ENCODE data around the gene RETREG1. TPM values are rescaled to one million over a fixed set of nuclear protein-coding genes. Genes with fewer than 3 reads are reported as not detected.
"Not testable (repeated sequence)": the region's sequence is repeated elsewhere in the genome, so short reads cannot be mapped to it uniquely, and the experiment has no call there.

RETREG1 gene
- total and polyA plus RNA-seq, 8 donors = 1.9 to 26.0 (median 2.5) TPM

- no peaks in the 10 kb centered on the region for H3K27me3 ChIP-seq
- no peaks in the 10 kb centered on the region for H3K4me1 ChIP-seq
- no peaks in the 10 kb centered on the region for H3K36me3 ChIP-seq
- intact Hi-C loops (cut with DNase I) = no loop called here
- no peak for TF ChIP-seq CTCF (IDR thresholded peaks at IDR 0.05)
- DNase-seq = no peak
- no peak overlapping the region for H3K27ac ChIP-seq
- no peak for ATAC-seq
- H3K9me3 ChIP-seq = no peaks in the 10 kb centered on the region
- no peak overlapping the region for H3K4me3 ChIP-seq
Observed at GRCh38 chr5:16480144-16480543, 136.7 kb downstream of the RETREG1 start.

- Histone ChIP-seq H3K27ac (no peak overlapping the region), H3K4me3 (no peak overlapping the region), H3K4me1 (no peaks in the 10 kb centered on the region), H3K36me3 (no peaks in the 10 kb centered on the region), H3K9me3 (no peaks in the 10 kb centered on the region), H3K27me3 (no peaks in the 10 kb centered on the region)
- no peak for TF ChIP-seq CTCF (IDR thresholded peaks at IDR 0.05)
- DNase-seq (no peak), ATAC-seq (no peak)
- intact Hi-C loops (cut with DNase I) = no loop called here
Observed at GRCh38 chr5:16477541-16477940, 139.3 kb downstream of the RETREG1 start.

DNA sequence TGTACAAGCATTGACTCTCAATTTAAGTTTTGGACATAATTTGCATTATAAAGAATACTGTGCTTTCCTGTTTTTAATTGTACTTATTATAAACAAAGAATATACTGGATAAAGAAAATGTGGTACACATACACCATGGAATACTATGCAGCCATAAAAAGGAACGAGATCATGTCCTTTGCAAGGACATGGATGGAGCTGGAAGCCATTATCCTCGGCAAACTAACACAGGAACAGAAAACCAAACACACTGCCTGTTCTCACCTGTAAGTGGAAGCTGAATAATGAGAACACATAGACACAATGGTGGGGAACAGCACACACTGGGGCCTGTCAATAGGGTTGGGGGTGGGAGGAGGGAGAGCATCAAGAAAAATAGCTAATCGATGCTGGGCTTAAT is 140.4 kb downstream of the RETREG1 start:
- not testable (repeated sequence) for H3K27me3 ChIP-seq

DNA sequence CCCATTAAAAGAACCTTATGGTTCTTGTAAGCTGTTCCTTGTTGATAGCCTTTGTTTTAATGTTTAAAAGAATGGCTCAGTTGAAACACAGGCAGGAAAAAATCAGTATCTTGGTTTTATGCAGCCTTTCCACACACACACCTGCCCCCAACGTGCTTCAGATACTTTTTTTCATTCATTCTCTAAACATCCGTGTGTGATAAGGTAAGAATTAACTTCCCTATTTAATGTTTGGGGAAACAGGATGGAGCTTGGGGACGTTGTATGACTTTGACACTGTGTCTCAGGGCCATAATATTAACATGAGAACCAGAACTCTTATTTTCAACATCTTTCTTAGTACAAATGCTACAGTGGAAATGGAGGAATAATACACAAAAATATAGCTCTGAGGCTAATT is 145.4 kb downstream of the RETREG1 start:
- intact Hi-C loops (cut with DNase I) = no loop called here
- H3K4me3 ChIP-seq = no peak overlapping the region
- no peaks in the 10 kb centered on the region for H3K27me3 ChIP-seq
- ATAC-seq (no peak), DNase-seq (no peak)
- no peaks in the 10 kb centered on the region for H3K9me3 ChIP-seq
- H3K4me1 ChIP-seq = peaks cover 14 to 18% of the 10 kb centered on the region in 2 donors
- TF ChIP-seq CTCF (IDR thresholded peaks at IDR 0.05) = no peak
- no peak overlapping the region for H3K27ac ChIP-seq
- H3K36me3 ChIP-seq = no peaks in the 10 kb centered on the region

More for the DNA sequence above, 140.4 kb downstream of the RETREG1 start:
- H3K36me3 ChIP-seq; DNase-seq; H3K27ac ChIP-seq; H3K4me1 ChIP-seq; H3K4me3 ChIP-seq; H3K9me3 ChIP-seq; intact Hi-C loops (cut with DNase I); ATAC-seq: not testable (repeated sequence)

GRCh38 chr5:16467363-16468219 is 149.2 kb downstream of the RETREG1 start:
- peak overlapping the region in 1 of 2 donors; percentile 69 for H3K4me3 ChIP-seq
- H3K27me3 ChIP-seq = no peaks in the 10 kb centered on the region
- ATAC-seq = peak; percentile 1
- no peak for DNase-seq
- peaks cover 24 to 39% of the 10 kb centered on the region in 2 donors for H3K4me1 ChIP-seq
- intact Hi-C loops (cut with DNase I) = no loop called here
- H3K27ac ChIP-seq = peak overlapping the region in 1 of 2 donors; percentile 86
- H3K36me3 ChIP-seq = peaks cover 0 to 12% of the 10 kb centered on the region in 2 donors
- no peak for TF ChIP-seq CTCF (IDR thresholded peaks at IDR 0.05)
- H3K9me3 ChIP-seq = no peaks in the 10 kb centered on the region

Data from left lung (tissue), 10 donors.